Liver (tissue), 3 donors: ENCODE measurements around the gene SUPT16H.

Experiments used
- RAD21 ChIP-seq, 2 donors: IDR thresholded peaks; 2 replicates each; pipeline ENCODE4 v1.6.1; 2016; ENCODE audit warnings: antibody characterized with exemption in 2 of 2, mild to moderate bottlenecking in 2 of 2
- TF ChIP-seq, protein P1 (sequence below): fragments of 150-350 bp; IDR thresholded peaks from 2 replicates; pipeline ENCODE4 v1.5.1; 2017; ENCODE audit warnings: improper control_type of control experiment, low read depth, low read length; ENCODE audit not compliant: missing input control
- donor health status: healthy.
- donor health status: healthy.

DNA sequence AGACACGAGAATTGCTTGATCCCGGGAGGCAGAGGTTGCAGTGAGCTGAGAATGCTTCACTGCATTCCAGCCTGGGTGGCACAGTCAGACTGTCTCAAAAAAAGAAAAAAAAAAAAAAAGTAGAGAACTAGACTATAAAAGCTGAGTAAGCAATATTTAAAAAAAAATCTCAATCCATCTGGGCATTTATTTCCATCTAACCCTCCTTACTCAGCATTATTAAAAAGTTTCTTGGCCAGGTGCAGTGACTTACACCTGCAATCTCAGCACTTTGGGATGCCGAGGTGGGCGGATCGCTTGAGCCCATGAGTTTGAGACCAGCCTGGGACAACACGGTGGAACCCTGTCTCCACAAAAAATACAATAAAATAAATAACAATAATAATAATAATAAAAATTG is 4.5 kb downstream of the SUPT16H start:
- TF ChIP-seq, protein P1, sequence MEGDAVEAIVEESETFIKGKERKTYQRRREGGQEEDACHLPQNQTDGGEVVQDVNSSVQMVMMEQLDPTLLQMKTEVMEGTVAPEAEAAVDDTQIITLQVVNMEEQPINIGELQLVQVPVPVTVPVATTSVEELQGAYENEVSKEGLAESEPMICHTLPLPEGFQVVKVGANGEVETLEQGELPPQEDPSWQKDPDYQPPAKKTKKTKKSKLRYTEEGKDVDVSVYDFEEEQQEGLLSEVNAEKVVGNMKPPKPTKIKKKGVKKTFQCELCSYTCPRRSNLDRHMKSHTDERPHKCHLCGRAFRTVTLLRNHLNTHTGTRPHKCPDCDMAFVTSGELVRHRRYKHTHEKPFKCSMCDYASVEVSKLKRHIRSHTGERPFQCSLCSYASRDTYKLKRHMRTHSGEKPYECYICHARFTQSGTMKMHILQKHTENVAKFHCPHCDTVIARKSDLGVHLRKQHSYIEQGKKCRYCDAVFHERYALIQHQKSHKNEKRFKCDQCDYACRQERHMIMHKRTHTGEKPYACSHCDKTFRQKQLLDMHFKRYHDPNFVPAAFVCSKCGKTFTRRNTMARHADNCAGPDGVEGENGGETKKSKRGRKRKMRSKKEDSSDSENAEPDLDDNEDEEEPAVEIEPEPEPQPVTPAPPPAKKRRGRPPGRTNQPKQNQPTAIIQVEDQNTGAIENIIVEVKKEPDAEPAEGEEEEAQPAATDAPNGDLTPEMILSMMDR, result no peak
- no peak for TF ChIP-seq RAD21 (IDR thresholded peaks at IDR 0.05)
